ENCODE measurements around the gene C5AR2.

C5AR2 gene

GRCh38 chr19:47322058-47322457, 9.9 kb upstream of the C5AR2 start:
- Histone ChIP-seq H3K79me2 (ENCODE audit: control insufficient read depth, low read length) (no peaks in the 10 kb centered on the region), H3K36me3 (ENCODE audit: control insufficient read depth, low read length) (no peaks in the 10 kb centered on the region), H3K27ac (ENCODE audit: low read depth, low read length) (no peak overlapping the region), H3K4me3 (ENCODE audit: low read length) (no peak overlapping the region), H3K4me2 (ENCODE audit: low read length) (no peak overlapping the region), H3K4me1 (ENCODE audit: control insufficient read depth, low read length) (peaks cover 7% of the 10 kb centered on the region), H3K9me2 (replicated peaks; ENCODE audit: control insufficient read depth, low read length) (no peaks in the 10 kb centered on the region), H4K20me1 (ENCODE audit: control insufficient read depth, insufficient read depth, low read depth, low read length) (no peaks in the 10 kb centered on the region), H3K9me3 (ENCODE audit: control insufficient read depth, insufficient read depth, low read length) (no peaks in the 10 kb centered on the region), H3F3A (ENCODE audit: control insufficient read depth, insufficient read depth) (no peaks in the 10 kb centered on the region), H3K27me3 (ENCODE audit: control insufficient read depth, low read length) (peaks cover 5% of the 10 kb centered on the region; the same call in 1 of the 2 replicates)
- TF ChIP-seq CTCF (IDR thresholded peaks at IDR 0.05; ENCODE audit: low read depth, low read length, poor library complexity, severe bottlenecking) (no peak), EZH2phosphoT487 (IDR thresholded peaks at IDR 0.05; ENCODE audit: borderline replicate concordance, low read length) (no peak)

- Histone ChIP-seq H4K20me1 (ENCODE audit: control insufficient read depth, insufficient read depth, low read depth, low read length) (no peaks in the 10 kb centered on the region), H3K4me1 (ENCODE audit: control insufficient read depth, low read length) (peaks cover 7% of the 10 kb centered on the region), H3K4me3 (ENCODE audit: low read length) (no peak overlapping the region), H3K79me2 (ENCODE audit: control insufficient read depth, low read length) (no peaks in the 10 kb centered on the region), H3K27me3 (ENCODE audit: control insufficient read depth, low read length) (peaks cover 5% of the 10 kb centered on the region; the same call in 1 of the 2 replicates), H3K9me2 (replicated peaks; ENCODE audit: control insufficient read depth, low read length) (no peaks in the 10 kb centered on the region), H3K27ac (ENCODE audit: low read depth, low read length) (no peak overlapping the region), H3K36me3 (ENCODE audit: control insufficient read depth, low read length) (no peaks in the 10 kb centered on the region), H3K9me3 (ENCODE audit: control insufficient read depth, insufficient read depth, low read length) (no peaks in the 10 kb centered on the region), H3K4me2 (ENCODE audit: low read length) (no peak overlapping the region), H3F3A (ENCODE audit: control insufficient read depth, insufficient read depth) (no peaks in the 10 kb centered on the region)
- no peak for TF ChIP-seq EZH2phosphoT487 (IDR thresholded peaks at IDR 0.05; ENCODE audit: borderline replicate concordance, low read length)
- no peak for TF ChIP-seq CTCF (IDR thresholded peaks at IDR 0.05; ENCODE audit: low read depth, low read length, poor library complexity, severe bottlenecking)
Measured at GRCh38 chr19:47323409-47323808, 8.6 kb upstream of the C5AR2 start.

GRCh38 chr19:47323872-47324271, 8.1 kb upstream of the C5AR2 start:
- no peak overlapping the region for H3K27ac ChIP-seq (ENCODE audit: low read depth, low read length)
- H3K4me1 ChIP-seq (ENCODE audit: control insufficient read depth, low read length): peaks cover 7% of the 10 kb centered on the region
- H3K4me3 ChIP-seq (ENCODE audit: low read length): no peak overlapping the region
- H3K4me2 ChIP-seq (ENCODE audit: low read length): no peak overlapping the region
- peaks cover 5% of the 10 kb centered on the region; the same call in 1 of the 2 replicates for H3K27me3 ChIP-seq (ENCODE audit: control insufficient read depth, low read length)
- no peaks in the 10 kb centered on the region for H4K20me1 ChIP-seq (ENCODE audit: control insufficient read depth, insufficient read depth, low read depth, low read length)
- H3F3A ChIP-seq (ENCODE audit: control insufficient read depth, insufficient read depth): no peaks in the 10 kb centered on the region
- TF ChIP-seq EZH2phosphoT487 (IDR thresholded peaks at IDR 0.05; ENCODE audit: borderline replicate concordance, low read length) (no peak), CTCF (IDR thresholded peaks at IDR 0.05; ENCODE audit: low read depth, low read length, poor library complexity, severe bottlenecking) (no peak)
- no peaks in the 10 kb centered on the region for H3K9me2 ChIP-seq (replicated peaks; ENCODE audit: control insufficient read depth, low read length)
- no peaks in the 10 kb centered on the region for H3K36me3 ChIP-seq (ENCODE audit: control insufficient read depth, low read length)
- no peaks in the 10 kb centered on the region for H3K79me2 ChIP-seq (ENCODE audit: control insufficient read depth, low read length)
- H3K9me3 ChIP-seq (ENCODE audit: control insufficient read depth, insufficient read depth, low read length): no peaks in the 10 kb centered on the region

Data from DOHH2 (cell line).